NCI-H1436 treated with DMSO at 0.1 percent for 48 hours (cell line): ENCODE results near the gene ADAMTS2.

Experiments
- DNase-seq: peaks from one replicate; lab custom pipeline; 2025; lab: John Stamatoyannopoulos, UW

The ADAMTS2 gene

GRCh38 chr5:179345433-179346321 is at the start of gene ADAMTS2:
TSS of gene ADAMTS2 (minus strand) at chr5:179345461. CDS start at chr5:179345328, 133 bp downstream.
- no peak for DNase-seq

DNA sequence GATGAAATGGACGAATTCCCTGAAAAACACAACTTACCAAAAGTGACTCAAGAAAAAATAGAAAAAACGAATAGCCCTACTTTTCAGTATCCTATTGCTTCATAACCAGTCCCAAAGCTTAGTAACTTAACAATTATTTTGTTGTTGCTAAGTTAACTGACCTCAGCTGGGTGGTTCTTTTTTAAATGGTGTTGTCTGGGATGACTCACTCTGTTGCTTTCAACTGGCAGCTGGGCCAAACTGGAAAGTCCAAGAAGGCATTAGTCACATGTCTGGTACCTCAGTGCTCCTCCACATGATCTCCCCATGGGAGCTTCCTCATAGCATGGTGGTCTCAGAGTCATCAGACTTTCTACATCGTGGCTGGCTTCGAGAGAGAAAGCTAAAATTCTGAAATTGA is 47.8 kb upstream of the ADAMTS2 start:
- no peak for DNase-seq

GRCh38 chr5:179387151-179388110 is 42.2 kb upstream of the ADAMTS2 start:
- no peak for DNase-seq

GRCh38 chr5:179385914-179386313 is 40.7 kb upstream of the ADAMTS2 start:
- no peak for DNase-seq

GRCh38 chr5:179382486-179382885 is 37.2 kb upstream of the ADAMTS2 start:
- no peak for DNase-seq

DNA sequence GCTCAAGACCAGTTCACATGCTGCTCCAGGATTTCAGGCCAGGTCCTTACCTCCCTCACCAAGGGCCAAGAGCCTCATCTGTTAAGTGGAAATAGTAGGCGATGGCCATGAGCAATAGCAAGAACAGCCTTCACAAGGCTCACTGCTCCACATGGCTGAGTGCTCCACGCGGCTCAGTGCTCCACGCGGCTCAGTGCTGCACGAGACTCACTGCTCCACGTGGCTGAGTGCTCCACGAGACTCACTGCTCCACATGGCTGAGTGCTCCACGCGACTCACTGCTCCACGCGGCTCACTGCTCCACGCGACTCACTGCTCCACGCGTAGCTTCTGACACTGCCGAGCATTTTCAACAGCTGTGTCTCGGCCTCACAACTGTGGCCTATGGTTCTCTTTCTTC is 36.4 kb upstream of the ADAMTS2 start:
- DNase-seq: no peak

DNA sequence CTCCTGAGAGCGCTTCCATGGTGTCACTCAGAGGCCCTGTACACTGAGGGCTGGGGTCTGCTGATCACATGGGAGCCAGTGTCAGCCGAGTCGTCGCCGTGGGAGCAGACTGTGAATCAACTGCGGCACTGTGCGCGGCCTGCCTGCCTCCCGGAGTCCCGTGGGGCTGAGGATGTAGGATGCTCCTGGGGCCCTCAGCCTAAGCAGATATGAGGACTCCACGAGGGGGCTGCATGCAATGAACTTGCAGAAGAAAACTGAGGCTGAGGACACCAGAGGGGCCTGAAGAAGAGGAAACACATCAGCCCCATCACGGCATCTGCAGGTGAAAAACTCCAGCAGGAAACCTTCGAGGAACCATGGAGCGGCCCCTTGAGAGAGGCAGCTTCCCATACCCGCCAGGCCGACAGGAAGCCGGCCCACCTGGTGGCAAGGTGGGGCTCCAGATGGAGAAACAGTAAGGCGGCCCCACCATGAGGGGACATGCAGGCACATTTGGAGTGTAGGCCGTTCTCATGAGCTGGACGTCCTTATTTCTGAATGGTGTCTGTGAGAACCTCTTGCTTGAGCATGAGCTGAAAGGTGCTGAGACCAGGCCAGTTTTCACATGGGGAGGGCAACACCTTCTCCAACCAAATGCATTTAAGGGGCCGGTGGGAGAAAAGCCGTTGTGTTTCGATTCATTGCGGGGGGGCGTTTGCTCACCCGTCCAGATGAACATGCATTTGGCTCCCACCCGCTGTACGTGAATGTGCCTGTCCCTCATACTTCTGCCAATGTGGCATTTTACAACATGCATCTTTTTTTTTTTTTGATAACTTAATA is 35.2 kb upstream of the ADAMTS2 start:
- no peak for DNase-seq

- no peak for DNase-seq
These were observed 34.1 kb upstream of the ADAMTS2 start for GRCh38 chr5:179379321-179379890.

GRCh38 chr5:179378441-179379271 is 33.4 kb upstream of the ADAMTS2 start:
- DNase-seq: no peak

DNA sequence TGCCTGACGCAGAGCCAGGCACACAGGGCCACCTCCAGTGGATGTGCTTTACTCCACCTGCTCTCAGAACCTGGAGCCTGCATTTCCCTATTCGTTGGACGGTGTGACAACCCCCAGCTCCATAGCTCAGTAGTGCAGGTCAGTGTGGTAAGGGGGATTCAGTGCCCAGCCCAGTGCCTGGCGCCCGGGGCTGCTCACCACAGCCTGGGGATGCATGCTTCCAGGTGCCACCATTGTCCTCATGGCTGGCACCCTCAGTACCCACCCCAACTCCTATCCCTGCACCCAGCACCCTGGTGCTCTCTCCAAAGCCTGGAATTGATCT is 32.8 kb upstream of the ADAMTS2 start:
- DNase-seq: no peak

DNA sequence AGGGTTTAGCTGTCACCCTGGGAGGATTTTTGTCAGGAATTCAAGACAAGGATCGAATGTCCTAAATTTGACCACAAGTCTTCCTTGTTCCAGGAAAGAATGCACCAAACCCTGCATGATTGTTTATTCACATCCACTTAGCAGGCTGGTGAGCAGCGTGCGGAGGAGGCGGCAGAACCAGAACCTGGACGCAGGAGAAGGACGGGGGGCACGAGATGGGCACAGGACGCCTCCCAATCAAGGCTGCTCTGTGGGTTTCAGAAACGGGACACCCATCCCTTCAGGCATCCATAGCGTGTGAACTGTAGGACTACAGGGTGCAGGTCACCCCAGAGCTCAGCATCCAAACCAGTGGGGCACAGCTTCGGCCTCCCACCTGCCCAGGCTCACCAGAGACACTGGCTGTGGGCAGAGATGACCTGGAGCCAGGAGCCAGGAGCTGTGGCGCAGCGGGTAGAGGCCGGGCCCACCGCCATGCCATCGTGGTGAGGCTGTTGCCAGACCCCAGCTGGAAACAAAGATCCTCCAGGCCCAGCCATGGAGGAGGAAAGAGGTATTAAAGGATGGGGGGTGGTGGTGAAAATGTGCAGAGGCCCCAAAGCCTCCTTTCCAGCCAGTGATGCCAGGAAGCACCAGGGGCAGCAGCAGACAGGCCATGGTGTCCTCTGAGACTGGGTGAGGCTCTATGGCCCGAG is 32.3 kb upstream of the ADAMTS2 start:
- DNase-seq: no peak

GRCh38 chr5:179376701-179377420 is 31.6 kb upstream of the ADAMTS2 start:
- no peak for DNase-seq

- no peak for DNase-seq
These were observed 30.6 kb upstream of the ADAMTS2 start for GRCh38 chr5:179375831-179376365.

DNA sequence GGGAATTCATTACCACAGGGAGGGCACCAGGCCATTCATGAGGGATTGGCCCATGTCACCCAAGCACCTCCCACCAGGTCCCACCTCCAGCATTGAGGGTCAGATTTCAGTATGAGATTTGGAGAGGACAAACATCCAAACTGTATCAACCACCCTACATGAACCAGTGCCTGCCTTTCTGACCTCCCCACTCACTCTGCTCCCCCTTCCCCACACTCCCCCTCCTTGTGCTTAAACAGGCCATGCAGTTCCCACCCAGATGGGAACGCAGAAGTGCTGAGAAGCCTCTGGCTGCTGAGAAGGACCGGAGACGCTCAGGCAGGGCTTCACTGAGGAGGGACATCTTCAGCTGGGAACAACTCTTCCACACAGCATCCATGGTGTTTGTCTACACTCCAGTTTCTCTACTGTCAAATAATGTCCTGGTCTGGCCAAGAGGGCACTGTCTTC is 30.0 kb upstream of the ADAMTS2 start:
- no peak for DNase-seq

DNA sequence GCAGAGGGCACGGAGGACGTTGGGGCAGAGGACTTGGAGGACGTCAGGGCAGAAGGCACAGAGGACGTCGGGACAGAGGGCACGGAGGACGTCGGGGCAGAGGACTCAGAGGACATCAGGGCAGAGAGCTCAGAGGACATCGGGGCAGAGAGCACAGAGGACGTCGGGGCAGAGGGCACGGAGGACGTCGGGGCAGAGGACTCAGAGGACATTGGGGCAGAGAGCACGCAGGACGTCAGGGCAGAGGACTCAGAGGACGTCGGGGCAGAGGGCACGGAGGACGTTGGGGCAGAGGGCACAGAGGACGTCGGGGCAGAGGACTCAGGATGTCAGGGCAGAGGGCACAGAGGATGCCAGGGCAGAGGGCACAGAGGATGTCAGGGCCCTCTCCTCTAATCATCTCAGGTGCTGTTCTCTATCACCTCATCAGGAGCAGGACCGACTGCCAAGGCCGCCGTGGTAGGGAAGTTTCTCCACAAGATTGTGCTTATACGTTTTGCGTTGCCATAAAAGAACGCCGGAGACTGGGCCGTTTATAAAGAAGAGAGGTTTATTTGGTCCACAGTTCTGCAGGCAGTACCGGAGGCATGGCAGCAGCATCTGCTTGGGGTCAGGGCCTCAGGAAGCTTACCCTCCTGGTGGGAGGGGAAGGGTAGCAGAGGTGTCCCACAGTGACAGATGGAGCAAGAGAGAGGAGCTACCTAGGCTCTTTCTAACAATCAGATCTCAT is 29.4 kb upstream of the ADAMTS2 start:
- no peak for DNase-seq

GRCh38 chr5:179373961-179374505 is 28.8 kb upstream of the ADAMTS2 start:
- DNase-seq: no peak

GRCh38 chr5:179373101-179373934 is 28.1 kb upstream of the ADAMTS2 start:
- DNase-seq: no peak
